Occipital lobe (tissue), 2 donors: ENCODE measurements around the gene XRN2. TPM values are rescaled to one million over a fixed set of nuclear protein-coding genes. Genes with fewer than 3 reads are reported as not detected.
"Not testable (repeated sequence)": the region's sequence is repeated elsewhere in the genome, so short reads cannot be mapped to it uniquely, and the experiment has no call there.

Experiments used
- DNase-seq: peaks from one replicate; lab custom pipeline; 2025; lab: John Stamatoyannopoulos, UW
- total RNA-seq: library from RNA; depleted of rRNA; stranded (reverse); fragments of >200 nt; gene quantifications from one replicate; pipeline ENCODE4 v1.2.3, GENCODE V29; 2014

The XRN2 gene
- total RNA-seq, 1 donor from 2014 or later = 98.6 TPM

DNA sequence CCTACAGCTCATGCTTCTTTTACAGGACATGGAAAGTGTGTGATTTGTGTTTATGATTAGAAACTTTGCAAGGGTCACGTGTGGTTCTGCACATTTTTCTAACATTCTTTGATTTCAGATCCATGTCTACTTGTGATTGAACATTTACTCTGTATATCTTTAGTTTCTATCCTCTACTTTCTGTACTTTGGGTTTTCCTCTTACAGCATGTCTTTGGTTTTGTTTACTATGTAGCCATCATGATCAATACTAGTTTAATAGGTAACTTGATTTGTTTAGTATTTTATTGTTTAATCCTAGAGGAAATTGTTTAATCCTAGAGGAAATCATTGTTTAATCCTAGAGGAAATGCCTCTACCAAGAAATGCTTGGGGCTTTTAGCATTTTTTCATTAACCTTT, 41.8 kb downstream of the XRN2 start:
- no peak for DNase-seq

DNA sequence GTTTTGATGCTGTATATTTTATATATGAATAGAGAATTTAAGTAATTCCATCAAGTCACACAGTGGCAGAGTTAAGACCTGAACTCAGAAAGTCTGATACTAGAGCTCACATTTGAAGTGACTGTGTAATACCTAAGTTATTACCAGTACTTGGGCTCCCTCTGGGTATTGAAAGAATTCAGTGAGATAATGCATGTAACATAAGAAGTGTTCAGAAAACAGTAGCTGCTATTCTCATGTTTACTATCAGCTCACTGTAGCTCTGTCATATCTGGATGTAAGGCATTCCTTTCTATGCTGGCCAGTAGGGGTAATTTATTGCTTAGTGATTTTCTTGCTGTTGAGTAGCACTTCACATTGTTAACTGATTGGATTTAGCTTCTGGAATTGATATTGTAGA, 49.6 kb downstream of the XRN2 start:
- DNase-seq = no peak

DNA sequence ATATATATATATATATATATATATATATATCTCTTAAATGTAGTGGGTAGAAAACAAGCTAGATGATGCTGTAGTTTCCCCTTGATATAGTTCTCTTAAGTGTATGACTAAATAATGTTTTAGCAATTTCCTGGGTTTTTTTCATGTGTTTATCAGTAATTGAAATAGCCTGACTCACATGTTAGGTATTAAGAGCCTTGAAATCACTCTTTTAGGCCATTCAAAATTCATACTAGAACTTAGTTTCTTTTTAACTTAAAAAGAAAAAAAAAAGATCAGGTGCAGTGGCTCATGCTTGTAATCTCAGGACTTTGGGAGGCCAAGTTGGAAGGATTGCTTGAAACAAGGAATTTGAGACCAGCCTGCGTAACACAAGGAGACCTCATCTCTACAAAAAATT, 50.1 kb downstream of the XRN2 start:
- DNase-seq = no peak

DNA sequence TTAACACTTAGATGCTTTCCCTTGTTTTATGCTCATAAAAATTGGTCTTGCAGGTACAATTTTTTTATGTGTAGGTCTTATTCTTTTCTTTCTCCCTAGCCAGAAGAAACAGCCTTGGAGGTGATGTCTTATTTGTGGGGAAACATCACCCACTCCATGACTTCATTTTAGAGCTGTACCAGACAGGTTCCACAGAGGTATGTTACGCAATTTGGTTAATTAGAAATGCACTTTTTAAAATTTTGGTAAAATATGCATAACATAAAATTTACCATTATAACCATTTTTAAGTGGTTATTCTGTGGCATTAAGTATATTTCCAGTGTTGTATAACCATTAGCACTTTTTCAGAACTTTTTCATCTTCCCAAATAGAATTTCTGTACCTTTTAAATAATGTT, 52.9 kb downstream of the XRN2 start:
- no peak for DNase-seq

DNA sequence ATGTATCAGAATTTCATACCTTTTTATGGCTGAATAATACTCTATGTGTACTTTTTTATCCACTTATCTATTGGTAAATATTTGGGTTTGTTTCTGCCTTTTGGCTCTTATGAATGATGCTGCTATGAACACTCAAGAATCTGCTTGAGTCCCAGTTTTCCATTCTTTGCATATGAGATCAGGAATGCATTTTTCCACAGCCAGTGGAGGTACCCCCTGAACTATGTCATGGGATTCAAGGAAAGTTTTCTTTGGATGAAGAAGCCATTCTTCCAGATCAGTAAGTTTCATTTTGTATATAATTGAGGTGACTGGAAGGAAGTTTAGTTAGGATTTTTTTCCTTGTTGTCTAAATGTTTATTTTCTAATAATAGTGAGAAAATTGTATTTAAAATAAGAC, 53.3 kb downstream of the XRN2 start:
- DNase-seq = no peak

DNA sequence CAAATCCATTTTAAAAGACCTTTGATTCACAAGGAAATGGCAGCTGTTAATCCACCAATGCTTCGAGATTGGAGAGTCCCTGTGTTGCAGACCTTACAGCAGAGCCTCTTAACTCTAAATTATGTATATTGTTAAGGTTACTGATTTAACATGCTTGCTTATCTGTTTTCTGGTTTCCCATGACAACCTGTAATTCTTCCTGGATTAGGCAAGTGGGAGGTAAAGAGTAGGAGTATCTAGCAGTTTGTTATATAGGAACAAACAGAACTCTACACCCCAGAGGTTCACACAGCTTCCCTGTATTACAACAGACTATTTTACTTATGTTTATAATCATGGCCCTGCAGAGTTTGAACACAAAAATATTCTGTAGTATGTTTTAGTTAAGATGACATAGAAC, 54.7 kb downstream of the XRN2 start:
- DNase-seq = no peak

DNA sequence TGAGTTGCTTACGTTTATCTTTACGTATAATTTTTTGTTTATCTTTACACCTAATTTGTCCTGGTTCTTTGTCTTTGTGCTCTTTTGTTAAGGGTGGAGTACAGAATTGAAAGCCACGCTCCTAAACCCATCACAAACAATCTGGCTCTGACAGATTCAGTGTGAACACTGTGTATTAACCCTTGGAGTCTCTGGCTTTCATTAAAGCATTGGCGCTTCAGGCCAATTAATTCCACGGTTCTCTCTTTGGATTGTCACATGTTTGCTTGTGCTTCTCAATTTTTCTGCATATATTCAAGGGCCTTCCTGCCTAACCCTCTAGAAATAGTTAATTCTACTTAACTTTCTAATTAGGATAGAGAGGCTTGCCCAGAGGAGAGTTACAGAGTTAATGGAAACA, 55.6 kb downstream of the XRN2 start:
- DNase-seq = no peak

DNA sequence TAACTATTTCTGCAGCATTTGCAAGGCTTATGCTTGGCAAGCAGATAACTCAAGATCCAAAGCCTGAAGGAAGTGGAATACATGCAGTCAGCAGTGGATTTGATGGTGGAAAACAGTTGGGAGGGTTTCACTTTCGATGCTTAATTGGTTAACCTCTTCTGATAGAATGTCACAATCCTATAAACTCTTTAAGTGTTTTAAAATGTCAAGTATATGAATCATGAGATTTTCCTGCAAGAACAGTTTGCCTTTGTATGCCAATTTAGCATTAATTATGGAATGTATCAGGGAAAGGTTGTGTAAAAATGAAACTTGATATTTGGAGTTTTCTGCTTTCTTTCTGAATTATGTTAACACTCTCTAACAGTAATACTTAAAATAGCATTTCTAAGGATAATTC, 57.6 kb downstream of the XRN2 start:
- no peak for DNase-seq

DNA sequence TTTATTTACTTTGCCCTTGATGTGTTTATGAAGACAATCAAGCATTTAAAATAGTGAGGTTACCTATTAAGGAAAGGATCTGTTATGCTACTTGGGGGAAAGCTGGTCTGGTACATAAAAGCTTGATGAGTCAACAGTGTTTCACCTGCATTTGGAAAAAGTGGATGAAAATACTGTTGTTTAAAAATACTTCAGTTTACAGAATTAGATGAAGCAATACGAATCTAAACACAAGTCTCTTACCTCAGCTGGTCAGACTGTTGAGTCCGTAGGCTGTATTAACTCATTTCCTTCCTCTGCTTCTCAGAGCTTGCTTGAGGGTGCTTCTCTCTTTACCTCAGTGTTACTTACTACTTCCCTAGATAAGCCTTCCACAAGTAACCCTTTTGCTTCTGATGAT, 58.1 kb downstream of the XRN2 start:
- no peak for DNase-seq

DNA sequence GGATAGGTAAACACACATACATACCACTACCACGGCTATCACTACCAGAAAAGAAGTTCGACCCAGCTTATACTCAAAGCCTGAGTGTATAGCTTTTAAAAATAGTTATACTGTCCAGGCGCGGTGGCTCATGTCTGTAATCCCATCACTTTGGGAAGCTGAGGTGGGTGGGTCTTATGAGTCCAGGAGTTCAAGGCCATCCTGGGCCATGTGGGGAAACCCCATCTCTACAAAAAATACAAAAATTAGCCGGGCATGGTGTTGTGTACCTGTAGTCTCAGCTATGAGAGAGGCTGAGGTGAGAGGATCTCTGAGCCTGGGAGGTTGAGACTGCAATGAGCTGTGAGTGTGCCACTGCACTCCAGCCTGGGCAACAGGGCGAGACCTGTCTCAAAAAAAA, 61.3 kb downstream of the XRN2 start:
- no peak for DNase-seq

DNA sequence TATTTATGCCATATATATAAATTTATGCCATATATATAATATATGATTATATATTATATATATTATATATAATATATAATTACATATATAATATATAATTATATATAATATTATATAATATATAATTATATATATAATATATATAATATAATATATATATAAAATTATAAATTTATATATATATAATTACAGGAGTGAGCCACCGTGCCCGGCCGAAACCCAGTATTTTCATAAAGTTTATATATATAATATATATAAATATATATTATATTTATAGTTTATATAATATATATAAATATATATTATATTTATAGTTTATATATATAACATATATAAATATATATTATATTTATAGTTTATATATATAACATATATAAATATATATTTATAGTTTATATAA, 62.6 kb downstream of the XRN2 start:
- no peak for DNase-seq

DNA sequence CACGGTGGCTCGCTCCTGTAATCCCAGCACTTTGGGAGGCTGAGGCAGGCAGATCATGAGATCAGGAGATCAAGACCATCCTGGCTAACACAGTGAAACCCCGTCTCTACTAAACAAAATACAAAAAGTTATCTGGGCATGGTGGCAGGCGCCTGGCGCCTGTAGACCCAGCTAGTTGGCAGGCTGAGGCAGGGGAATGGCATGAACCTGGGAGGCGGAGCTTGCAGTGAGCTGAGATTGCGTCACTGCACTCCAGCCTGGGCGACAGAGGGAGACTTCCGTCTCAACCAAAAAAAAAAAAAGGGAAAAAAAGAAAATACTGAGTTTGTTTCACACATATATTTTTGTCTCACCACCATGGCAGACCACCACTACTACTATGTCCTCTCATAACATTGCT, 63.1 kb downstream of the XRN2 start:
- not testable (repeated sequence) for DNase-seq

DNA sequence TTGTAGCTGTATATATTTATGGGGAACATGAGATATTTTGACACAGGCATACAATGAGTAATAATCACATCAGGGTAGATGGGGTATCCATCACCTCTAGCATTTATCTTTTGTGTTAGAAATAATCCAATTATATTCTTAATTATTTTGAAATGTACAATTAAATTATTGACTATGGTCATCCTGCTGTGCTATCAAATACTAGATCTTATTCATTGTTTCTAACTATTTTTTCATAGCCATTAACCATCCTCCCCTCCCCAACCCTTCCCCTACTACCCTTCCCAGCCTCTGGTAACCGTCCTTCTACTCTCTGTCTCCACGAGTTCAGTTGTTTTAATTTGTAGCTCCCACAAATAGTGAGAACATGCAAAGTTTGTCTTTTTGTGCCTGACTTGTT, 65.7 kb downstream of the XRN2 start:
- no peak for DNase-seq

DNA sequence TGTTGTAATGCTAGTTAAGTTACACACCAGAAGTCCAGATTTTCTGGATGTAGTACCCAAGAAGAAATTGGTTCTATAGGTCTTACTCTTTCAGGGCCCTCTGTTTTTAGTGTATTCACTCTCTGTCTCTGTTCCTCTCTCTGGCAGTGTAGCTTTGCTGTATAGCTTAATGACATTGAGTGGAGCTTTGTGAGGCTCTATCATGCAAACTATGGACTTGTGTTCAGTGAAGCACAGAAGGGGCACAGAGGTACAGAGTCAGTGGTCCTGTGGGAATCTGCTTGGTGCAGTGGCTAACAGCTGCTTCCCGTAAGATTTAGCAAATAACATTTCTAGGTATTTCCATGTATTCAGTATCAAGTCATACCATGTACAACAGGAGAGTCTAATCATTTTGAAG, 68.1 kb downstream of the XRN2 start:
- DNase-seq = no peak

DNA sequence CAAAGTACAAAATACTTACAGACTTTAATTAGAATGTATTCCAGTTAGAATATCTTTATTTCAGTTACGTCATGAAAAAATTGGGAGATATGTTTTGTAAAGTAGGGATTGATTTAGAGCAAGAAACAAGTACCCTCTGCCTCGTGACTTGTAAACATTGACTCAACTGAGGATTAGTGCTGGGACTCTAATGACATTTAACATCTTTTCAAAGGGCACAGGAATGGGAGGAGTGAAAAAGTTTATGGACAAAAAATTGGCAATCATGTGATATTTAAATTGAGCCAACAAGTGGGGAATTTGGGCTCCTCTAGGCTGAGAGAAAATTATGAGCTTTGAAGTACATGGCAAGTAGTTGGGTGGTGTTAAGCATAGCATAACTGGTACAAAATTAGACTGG, 68.9 kb downstream of the XRN2 start:
- no peak for DNase-seq

DNA sequence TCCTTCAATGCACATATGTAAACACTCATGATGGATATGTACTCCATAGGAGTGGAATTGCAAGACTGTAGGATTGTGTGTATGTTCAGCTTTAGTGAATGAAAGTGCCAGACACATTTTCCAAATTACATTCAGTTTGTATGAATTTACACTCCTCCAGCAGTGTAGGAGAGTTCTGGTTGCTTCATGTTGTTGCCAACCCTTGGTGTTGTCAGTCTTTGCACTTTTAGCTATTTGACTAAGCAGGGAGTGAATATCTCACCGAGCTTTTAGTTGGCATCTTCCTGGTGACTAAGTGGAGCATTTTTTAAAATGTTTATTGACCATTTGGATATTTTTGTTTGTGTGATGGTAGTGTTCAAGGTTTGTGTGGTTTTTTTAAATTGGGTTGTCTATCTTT, 70.3 kb downstream of the XRN2 start:
- DNase-seq = no peak

DNA sequence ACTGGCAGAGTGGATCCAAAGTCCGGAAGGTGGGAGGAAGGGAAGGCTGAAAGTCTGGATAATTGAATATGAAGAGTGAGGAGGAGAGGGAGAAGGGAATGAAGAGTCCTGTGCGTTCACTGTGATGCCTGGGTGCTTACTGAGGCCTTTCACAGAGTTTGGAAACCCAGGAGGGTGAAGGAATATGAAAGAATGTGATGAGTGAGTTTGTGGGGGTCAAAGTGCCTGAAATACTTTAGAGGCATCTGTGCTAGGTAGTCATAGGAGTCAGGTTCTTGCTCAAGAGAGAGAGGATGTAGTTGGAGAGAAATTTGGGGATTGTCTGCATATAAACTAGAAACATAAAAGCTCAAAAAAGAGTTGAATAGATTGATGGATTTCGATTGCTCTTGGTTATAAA, 73.5 kb downstream of the XRN2 start:
- no peak for DNase-seq

DNA sequence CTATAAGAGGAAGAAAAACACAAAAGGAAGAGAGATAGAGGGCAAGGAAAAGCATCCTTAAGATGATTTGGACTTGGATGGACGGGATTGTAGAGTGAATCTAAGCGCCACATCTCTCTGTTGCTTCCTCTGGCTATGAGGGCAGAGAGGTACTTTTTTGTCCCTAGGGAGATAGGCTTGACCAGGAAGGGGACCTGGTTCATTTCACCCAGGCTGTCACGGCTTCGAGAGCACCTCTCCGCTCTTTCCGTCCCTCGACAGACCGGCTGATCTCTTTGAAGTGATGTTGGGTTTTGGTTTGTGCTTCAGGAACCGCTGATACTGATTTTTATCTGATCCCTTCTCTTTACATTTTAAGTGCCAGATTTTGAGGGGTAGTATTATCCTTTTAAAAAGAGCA, 74.6 kb downstream of the XRN2 start:
- DNase-seq = no peak

DNA sequence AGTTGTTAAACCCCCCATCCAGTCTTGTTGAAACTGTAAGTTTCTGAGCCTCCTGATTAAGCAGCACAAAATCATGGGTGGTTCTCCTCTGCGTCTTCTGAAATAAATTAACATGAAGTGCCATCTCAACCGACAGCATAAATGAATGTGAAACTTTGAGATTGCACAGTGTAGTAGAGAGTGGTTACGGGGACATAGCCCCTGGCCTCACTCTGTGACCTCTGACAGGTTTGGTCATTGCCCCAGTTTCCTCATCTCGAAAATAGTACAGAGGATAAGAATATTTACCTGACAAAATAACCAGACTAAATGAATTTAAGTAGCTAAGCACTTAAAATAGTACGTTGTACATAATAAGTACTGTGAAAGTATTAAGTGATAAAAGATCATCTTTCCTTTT, 75.1 kb downstream of the XRN2 start:
- DNase-seq = no peak

DNA sequence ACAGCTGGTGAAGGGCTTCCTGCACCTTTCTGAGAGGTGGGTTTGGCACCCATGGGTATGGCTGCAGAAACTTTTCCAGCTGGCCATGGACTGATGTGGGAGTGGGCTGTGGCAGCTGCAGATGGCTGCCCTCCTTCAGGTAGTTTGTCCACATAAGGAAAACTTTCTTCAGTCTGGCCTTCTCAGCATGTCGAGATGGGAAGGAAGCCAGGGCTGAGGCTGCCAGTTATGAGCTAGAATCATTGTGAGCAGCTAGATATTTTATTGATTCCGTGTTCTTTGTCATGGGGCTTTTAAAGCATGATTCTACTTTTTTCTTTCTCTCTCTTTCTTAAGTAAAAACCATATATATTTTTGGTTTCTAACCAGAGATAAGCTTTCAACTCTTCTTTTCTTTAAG, 77.6 kb downstream of the XRN2 start:
- no peak for DNase-seq

DNA sequence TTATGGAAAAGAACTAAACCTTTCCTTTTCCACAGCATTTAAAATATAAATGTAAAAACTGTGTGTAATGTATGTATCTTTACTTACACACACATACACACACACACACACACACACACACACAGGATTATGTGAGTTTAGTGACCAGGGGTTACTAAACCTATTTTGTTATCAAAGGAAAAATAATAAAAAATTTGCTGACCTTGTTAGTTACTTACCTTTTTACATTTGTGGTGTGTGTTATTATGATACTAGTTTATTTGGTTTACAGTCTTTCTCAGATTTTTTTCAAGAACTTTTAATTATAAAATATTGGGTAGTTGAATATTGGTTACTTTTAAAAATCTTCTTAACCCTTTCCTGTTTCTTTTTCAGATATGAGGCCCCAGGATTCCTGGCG, 78.5 kb downstream of the XRN2 start:
- no peak for DNase-seq

DNA sequence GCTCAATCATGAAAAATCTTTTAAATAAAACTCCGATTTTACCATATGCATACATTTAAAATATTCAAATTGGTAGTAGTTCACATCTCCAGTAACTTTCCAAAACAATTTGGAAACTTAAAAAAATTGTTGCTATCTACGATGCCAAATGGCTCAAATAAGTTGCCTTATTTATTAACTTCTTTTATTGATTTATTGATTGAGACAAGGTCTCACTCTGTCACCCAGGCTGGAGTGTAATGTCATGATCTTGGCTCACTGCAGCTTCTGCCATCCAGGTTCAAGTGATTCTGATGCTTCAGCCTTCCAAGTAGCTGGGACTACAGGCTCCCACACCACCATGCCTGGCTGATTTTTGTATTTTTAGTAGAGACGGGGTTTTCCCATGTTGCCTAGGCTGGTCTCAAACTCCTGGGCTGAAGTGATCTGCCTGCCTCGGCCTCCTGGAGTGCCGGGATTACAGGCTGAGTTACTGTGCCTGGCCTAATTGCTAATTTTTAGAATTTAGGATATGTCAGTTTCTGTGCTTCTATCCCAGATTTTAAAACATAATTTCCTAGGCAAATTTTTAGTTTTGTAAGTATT, 81.3 kb downstream of the XRN2 start:
- DNase-seq = no peak

DNA sequence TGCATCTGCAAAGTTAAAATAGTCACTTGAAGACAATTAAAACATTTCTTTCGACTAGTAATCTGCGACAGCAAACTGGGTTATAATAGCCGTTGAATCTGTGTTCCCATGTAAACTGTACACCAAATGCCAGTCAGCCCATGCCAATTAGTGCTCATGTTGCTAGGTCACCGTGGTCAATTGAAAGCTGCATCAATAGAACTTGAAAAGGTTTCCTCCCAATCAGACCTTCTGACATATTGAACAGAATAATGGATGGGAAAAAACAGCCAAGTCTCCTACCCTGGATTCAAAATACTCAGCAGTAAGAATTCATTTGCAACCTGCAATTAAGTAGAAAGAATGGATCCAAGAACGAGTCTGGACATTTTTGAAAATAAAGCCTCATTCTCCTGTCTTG, 83.0 kb downstream of the XRN2 start:
- DNase-seq = no peak

DNA sequence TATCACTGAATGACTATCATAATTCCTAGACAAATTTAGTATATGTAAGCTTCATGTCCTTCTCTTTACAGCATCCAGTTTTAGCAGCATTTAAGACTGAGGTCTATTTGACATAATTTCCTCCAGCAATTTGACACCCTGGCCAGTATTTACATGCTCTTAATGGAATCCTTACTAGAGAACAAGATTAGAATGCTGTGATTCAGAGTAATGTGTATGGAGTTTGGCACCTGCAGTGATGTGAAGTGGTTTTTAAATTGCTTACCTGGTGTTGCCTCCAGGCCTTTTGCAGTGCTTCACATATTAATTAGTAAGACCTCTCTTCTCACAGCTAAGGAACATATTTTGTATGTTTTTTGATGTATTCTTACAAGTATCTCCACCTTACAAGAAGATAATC, 84.4 kb downstream of the XRN2 start:
- DNase-seq = no peak

DNA sequence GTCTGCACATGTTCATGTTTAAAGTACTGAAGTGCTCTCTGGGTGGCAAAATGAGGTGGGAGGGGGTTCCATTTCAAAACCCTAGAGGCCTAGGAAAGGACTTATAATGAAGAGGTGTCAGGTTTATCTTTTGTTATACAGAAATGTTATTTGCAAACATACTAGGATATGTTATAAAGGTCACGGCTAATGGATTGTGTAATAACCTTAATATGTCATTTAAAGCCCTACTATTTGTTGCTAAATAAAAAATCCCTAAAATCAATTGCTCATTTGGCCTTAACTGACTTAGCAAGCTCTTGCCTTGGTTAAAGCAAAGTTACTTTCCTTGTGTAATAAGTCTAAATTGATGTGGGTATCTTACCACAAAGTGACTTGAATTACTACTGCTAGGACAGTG, 85.4 kb downstream of the XRN2 start:
- no peak for DNase-seq
